ENCODE data around the gene SLC12A6. TPM values are rescaled to one million over a fixed set of nuclear protein-coding genes. Genes with fewer than 3 reads are reported as not detected.
A peak's percentile ranks its signal among the peaks of the same experiment; 100 is the strongest.

Gene SLC12A6
- total and polyA plus RNA-seq, 8 donors = 1.4 to 63.6 (median 13.1) TPM

DNA sequence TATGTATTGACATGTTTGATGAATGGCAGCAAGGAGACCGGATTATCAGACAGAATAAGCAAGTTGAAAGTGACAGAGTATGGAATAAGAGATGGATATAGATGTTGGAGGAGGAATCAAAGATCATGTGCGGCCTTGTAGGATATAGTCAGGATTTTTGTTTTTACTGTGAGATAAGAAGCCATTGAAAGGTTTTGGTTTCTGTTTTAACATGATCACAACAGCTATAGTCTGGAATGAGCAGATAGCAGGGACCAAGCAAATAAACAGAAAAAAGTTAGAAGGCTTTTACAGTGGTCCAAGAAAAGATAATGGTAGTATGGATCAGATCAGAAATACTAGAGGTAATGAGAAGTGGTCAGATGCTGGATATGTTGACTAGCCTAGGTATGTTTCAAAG lies 52.6 kb downstream of the SLC12A6 start:
- Histone ChIP-seq H3K36me3 (no peaks in the 10 kb centered on the region), H3K27me3 (no peaks in the 10 kb centered on the region), H3K9me3 (no peaks in the 10 kb centered on the region), H3K4me1 (peaks cover 0 to 12% (median 3%) of the 10 kb centered on the region in 4 donors), H3K4me3 (no peak overlapping the region), H3K27ac (peak overlapping the region in 1 of 5 donors; percentile 1)
- intact Hi-C loops (cut with DNase I; ENCODE audit: low total_unique reads) = no loop called here
- 45 to 73% (median 53%) methylated on average over 2 of the region's 2 CpGs for WGBS, 5 donors
- DNase-seq = no peak
- TF ChIP-seq, protein P1, sequence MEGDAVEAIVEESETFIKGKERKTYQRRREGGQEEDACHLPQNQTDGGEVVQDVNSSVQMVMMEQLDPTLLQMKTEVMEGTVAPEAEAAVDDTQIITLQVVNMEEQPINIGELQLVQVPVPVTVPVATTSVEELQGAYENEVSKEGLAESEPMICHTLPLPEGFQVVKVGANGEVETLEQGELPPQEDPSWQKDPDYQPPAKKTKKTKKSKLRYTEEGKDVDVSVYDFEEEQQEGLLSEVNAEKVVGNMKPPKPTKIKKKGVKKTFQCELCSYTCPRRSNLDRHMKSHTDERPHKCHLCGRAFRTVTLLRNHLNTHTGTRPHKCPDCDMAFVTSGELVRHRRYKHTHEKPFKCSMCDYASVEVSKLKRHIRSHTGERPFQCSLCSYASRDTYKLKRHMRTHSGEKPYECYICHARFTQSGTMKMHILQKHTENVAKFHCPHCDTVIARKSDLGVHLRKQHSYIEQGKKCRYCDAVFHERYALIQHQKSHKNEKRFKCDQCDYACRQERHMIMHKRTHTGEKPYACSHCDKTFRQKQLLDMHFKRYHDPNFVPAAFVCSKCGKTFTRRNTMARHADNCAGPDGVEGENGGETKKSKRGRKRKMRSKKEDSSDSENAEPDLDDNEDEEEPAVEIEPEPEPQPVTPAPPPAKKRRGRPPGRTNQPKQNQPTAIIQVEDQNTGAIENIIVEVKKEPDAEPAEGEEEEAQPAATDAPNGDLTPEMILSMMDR (IDR thresholded peaks at IDR 0.05) = no peak
- TF ChIP-seq EP300 (IDR thresholded peaks at IDR 0.05) (no peak), POLR2AphosphoS5 (IDR thresholded peaks at IDR 0.05) (no peak), POLR2A (IDR thresholded peaks at IDR 0.05) (no peak)

GRCh38 chr15:34282384-34282783 lies 55.2 kb downstream of the SLC12A6 start:
- H3K36me3 ChIP-seq = no peaks in the 10 kb centered on the region
- WGBS, 5 donors = 48 to 79% (median 71%) methylated on average over 1 of the region's 1 CpG
- intact Hi-C loops (cut with DNase I; ENCODE audit: low total_unique reads) = no loop called here
- no peaks in the 10 kb centered on the region for H3K27me3 ChIP-seq
- no peak for DNase-seq
- H3K4me3 ChIP-seq = no peak overlapping the region
- H3K9me3 ChIP-seq = no peaks in the 10 kb centered on the region
- H3K27ac ChIP-seq = no peak overlapping the region
- TF ChIP-seq, protein P1 (IDR thresholded peaks at IDR 0.05) = no peak
- no peak for TF ChIP-seq POLR2A (IDR thresholded peaks at IDR 0.05)
- no peak for TF ChIP-seq POLR2AphosphoS5 (IDR thresholded peaks at IDR 0.05)
- no peak for TF ChIP-seq EP300 (IDR thresholded peaks at IDR 0.05)
- peaks cover 0 to 18% (median 9%) of the 10 kb centered on the region in 4 donors for H3K4me1 ChIP-seq

GRCh38 chr15:34280193-34280592 lies 57.4 kb downstream of the SLC12A6 start:
- no peak for DNase-seq
- Histone ChIP-seq H3K36me3 (no peaks in the 10 kb centered on the region), H3K9me3 (no peaks in the 10 kb centered on the region), H3K4me3 (no peak overlapping the region), H3K27me3 (no peaks in the 10 kb centered on the region), H3K4me1 (peaks cover 0 to 17% (median 8%) of the 10 kb centered on the region in 4 donors), H3K27ac (peak overlapping the region in 2 of 5 donors; percentile 36 to 37)
- intact Hi-C loops (cut with DNase I; ENCODE audit: low total_unique reads) = no loop called here
- TF ChIP-seq POLR2AphosphoS5 (IDR thresholded peaks at IDR 0.05) (no peak), POLR2A (IDR thresholded peaks at IDR 0.05) (no peak), EP300 (IDR thresholded peaks at IDR 0.05) (no peak)
- TF ChIP-seq, protein P1 (IDR thresholded peaks at IDR 0.05) = no peak
- 64 to 81% (median 69%) methylated on average over 4 of the region's 4 CpGs for WGBS, 5 donors

- peaks cover 0 to 3% (median 1%) of the 10 kb centered on the region in 4 donors for H3K36me3 ChIP-seq
- DNase-seq = peak in 1 of 2 donors; percentile 19
- H3K4me1 ChIP-seq = peaks cover 0 to 14% (median 6%) of the 10 kb centered on the region in 4 donors
- TF ChIP-seq EP300 (IDR thresholded peaks at IDR 0.05) = no peak
- TF ChIP-seq, protein P1 (IDR thresholded peaks at IDR 0.05) = no peak
- TF ChIP-seq POLR2A (IDR thresholded peaks at IDR 0.05) = no peak
- no peak for TF ChIP-seq POLR2AphosphoS5 (IDR thresholded peaks at IDR 0.05)
- no peaks in the 10 kb centered on the region for H3K9me3 ChIP-seq
- no peaks in the 10 kb centered on the region for H3K27me3 ChIP-seq
- intact Hi-C loops (cut with DNase I; ENCODE audit: low total_unique reads) = no loop called here
- 66 to 83% (median 75%) methylated on average over 2 of the region's 2 CpGs for WGBS, 5 donors
- no peak overlapping the region for H3K4me3 ChIP-seq
- H3K27ac ChIP-seq = peak overlapping the region in 2 of 5 donors; percentile 35 to 37
Measured at GRCh38 chr15:34279368-34279767, 58.2 kb downstream of the SLC12A6 start.

Measured in stomach (tissue), 9 donors.